ENCODE data around the gene BCL6B.
"Not testable (repeated sequence)": the region's sequence is repeated elsewhere in the genome, so short reads cannot be mapped to it uniquely, and the experiment has no call there.

- not testable (repeated sequence) for TF ChIP-seq EZH2phosphoT487 (IDR thresholded peaks at IDR 0.05; ENCODE audit: low read depth, severe bottlenecking, unreplicated experiment); CTCF (IDR thresholded peaks at IDR 0.05; ENCODE audit: poor library complexity); EZH2 (IDR thresholded peaks at IDR 0.05; ENCODE audit: borderline replicate concordance)
These were observed 29.2 kb upstream of the BCL6B start for GRCh38 chr17:6993613-6994056.

Measured in hepatocyte (in vitro differentiated cells).